ENCODE results near the gene BLNK. TPM values are rescaled to one million over a fixed set of nuclear protein-coding genes. Genes with fewer than 3 reads are reported as not detected.

Gene BLNK
- under 0.01 and 0.36 TPM in 2 replicates for total RNA-seq

DNA sequence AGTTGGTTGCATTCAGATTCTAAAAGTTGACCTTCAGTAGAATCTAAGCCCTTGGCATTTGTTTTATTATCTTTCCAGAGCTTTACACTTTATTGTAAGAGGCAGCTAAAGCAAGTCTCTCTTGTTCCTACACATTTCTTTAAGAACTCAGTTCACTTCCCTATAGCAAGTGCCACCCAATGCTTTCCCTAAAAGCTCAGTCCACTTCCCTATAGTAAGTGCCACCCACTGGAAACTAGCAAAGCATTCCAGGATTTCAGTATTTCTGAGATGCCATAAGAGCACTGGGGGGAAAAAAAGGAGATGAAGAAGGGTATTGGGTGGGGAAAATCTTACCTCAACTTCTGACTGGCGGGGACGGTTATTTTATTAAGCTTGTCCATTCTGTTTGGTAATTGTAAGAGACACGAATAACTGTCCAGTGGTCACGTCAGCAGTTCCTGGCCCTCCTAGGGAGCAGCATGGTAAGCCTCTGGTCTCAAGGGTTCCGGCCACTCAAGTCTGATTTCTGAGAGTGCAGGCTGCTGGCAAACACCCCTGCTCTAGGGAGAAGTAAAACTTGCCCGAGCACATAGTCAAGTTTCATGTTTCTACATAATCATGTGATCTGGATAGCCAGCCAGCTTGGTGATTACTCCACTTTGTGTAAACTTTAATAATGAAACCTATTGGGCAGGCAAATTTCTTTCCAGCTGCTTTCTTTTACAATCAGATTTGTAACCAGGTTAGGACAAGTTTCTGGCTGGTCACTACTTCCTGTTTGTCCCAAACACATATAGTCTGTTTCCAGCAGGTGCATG lies at the start of gene BLNK:
Gene BLNK, minus strand, starts transcription at position 554 of the 800 bp plus-strand sequence. Its CDS starts 171 bp downstream, at position 383.
- Histone ChIP-seq H2AFZ (ENCODE audit: low read length) (peak within 1 kb of the TSS; percentile 28), H3K4me2 (ENCODE audit: insufficient read depth, low read length) (no peak within 1 kb of the TSS), H3K27me3 (ENCODE audit: insufficient read depth, low read length) (no peaks in the 10 kb centered on the region), H4K20me1 (ENCODE audit: insufficient read depth, low read length) (no peaks in the 10 kb centered on the region), H3K4me1 (ENCODE audit: insufficient read depth, low read length) (no peaks in the 10 kb centered on the region), H3K36me3 (ENCODE audit: insufficient read depth, low read length) (no peaks in the 10 kb centered on the region), H3K4me3 (ENCODE audit: insufficient read depth, low read length) (no peak within 1 kb of the TSS), H3K9me3 (ENCODE audit: low read depth, low read length) (no peaks in the 10 kb centered on the region), H3K27ac (ENCODE audit: low read depth, low read length) (no peak within 1 kb of the TSS), H3K79me2 (ENCODE audit: insufficient read depth, low read length) (no peaks in the 10 kb centered on the region)
- DNase-seq (ENCODE audit: insufficient read length, low spot score, missing footprints): no peak
- TF ChIP-seq CTCF (IDR thresholded peaks at IDR 0.05; ENCODE audit: extremely low read depth, low read depth, low read length): no peak

DNA sequence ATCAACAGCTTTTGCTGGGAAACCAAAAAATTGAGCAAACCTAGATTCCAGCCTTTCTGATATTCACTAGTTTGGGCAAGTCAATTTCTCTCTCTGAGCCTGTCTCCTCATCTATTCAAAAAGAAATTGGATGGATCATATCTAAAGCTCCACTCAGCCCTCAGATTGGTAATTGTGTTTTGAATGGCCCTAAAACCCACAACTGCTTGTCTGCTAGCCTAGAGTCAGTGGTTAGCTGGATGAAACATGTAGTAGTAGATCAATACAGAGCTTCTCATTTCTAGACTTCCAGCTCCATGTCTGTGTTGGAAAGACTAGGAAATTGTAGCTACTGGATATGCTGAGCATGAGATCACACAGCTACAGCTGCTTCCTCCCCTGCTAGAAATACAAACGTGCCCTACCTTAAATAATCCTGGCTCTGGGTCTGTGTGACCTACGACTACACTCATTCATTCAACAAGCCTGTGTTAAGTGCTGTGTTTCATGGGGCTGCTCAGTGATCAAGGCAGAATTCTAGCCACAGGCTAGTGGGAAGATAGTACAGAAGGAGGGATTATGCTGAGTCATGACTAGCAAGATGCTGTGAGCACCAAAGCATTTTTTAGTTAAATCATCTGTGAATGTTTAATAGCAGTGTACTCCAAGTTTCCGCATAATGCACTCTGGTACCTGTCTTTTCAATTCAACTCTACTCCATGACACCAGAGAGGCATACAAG lies 48.5 kb upstream of the BLNK start:
- Histone ChIP-seq H3K9me3 (ENCODE audit: low read depth, low read length) (no peaks in the 10 kb centered on the region), H2AFZ (ENCODE audit: low read length) (no peak overlapping the region), H3K4me3 (ENCODE audit: insufficient read depth, low read length) (no peak overlapping the region), H3K4me1 (ENCODE audit: insufficient read depth, low read length) (no peaks in the 10 kb centered on the region), H4K20me1 (ENCODE audit: insufficient read depth, low read length) (no peaks in the 10 kb centered on the region), H3K79me2 (ENCODE audit: insufficient read depth, low read length) (no peaks in the 10 kb centered on the region), H3K27me3 (ENCODE audit: insufficient read depth, low read length) (no peaks in the 10 kb centered on the region), H3K27ac (ENCODE audit: low read depth, low read length) (no peak overlapping the region), H3K36me3 (ENCODE audit: insufficient read depth, low read length) (no peaks in the 10 kb centered on the region), H3K4me2 (ENCODE audit: insufficient read depth, low read length) (no peak overlapping the region)
- DNase-seq (ENCODE audit: insufficient read length, low spot score, missing footprints): no peak
- TF ChIP-seq CTCF (IDR thresholded peaks at IDR 0.05; ENCODE audit: extremely low read depth, low read depth, low read length): no peak

GRCh38 chr10:96317067-96317833 lies 45.9 kb upstream of the BLNK start:
- Histone ChIP-seq H3K4me2 (ENCODE audit: insufficient read depth, low read length) (no peak overlapping the region), H3K27me3 (ENCODE audit: insufficient read depth, low read length) (no peaks in the 10 kb centered on the region), H3K79me2 (ENCODE audit: insufficient read depth, low read length) (no peaks in the 10 kb centered on the region), H3K4me3 (ENCODE audit: insufficient read depth, low read length) (no peak overlapping the region), H3K4me1 (ENCODE audit: insufficient read depth, low read length) (no peaks in the 10 kb centered on the region), H3K36me3 (ENCODE audit: insufficient read depth, low read length) (no peaks in the 10 kb centered on the region), H4K20me1 (ENCODE audit: insufficient read depth, low read length) (no peaks in the 10 kb centered on the region), H3K9me3 (ENCODE audit: low read depth, low read length) (no peaks in the 10 kb centered on the region), H3K27ac (ENCODE audit: low read depth, low read length) (no peak overlapping the region), H2AFZ (ENCODE audit: low read length) (no peak overlapping the region)
- no peak for DNase-seq (ENCODE audit: insufficient read length, low spot score, missing footprints)
- no peak for TF ChIP-seq CTCF (IDR thresholded peaks at IDR 0.05; ENCODE audit: extremely low read depth, low read depth, low read length)

Measured in osteoblast (primary cell).